GM12878 (cell line): ENCODE results near the gene PCLO. TPM values are rescaled to one million over a fixed set of nuclear protein-coding genes. Genes with fewer than 3 reads are reported as not detected.

ENCODE experiments used
- ATAC-seq: fragments of 200-7000 bp; cut with Tn5 transposase; 3 replicates; pipeline ENCODE4 v1.9.1; 2020; ENCODE audit warnings: mild to moderate bottlenecking, moderate library complexity
- BruUV-seq: library from RNA; stranded (reverse); fragments of 400-500 nt; replicated peaks from 2 replicates; lab custom pipeline; 2021; lab: Mats Ljungman, UMichigan
- CTCF ChIA-PET: fragments of 300-600 bp; sonication (Branson Sonifier 250); formaldehyde crosslinking; extraction: SDS; loops from one replicate; lab custom pipeline; 2021; ENCODE audit warnings: inconsistent platforms; lab: Yijun Ruan, JAX
- POLR2A ChIA-PET: fragments of 350-600 bp; formaldehyde crosslinking; extraction: SDS; loops from one replicate; lab custom pipeline; 2021; ENCODE audit warnings: inconsistent platforms; lab: Charles Lee
- RAD21 ChIA-PET: fragments of 300-600 bp; sonication (Branson Sonifier 250); formaldehyde crosslinking; loops from one replicate; lab custom pipeline; 2023; ENCODE audit warnings: antibody characterized with exemption; ENCODE audit not compliant: unreplicated experiment; lab: Charles Lee
- SMC1A ChIA-PET: fragments of 300-600 bp; sonication (Branson Sonifier 250); formaldehyde crosslinking; loops from one replicate; lab custom pipeline; 2023; ENCODE audit not compliant: unreplicated experiment, uncharacterized antibody; lab: Charles Lee
- DNase-seq: peaks from one replicate; pipeline ENCODE4 v3.0.0-alpha.2; 2011; ENCODE audit warnings: low read depth, low spot score
- FAIRE-seq: peaks from 3 replicates; lab custom pipeline; 2011; peaks lifted over from hg19 to GRCh38; lab: Jason Lieb, UNC
- H2AFZ ChIP-seq: 2 replicates; pipeline ENCODE4 v1.6.0; 2011; ENCODE audit warnings: low read depth, low read length, control low read depth; ENCODE audit not compliant: control insufficient read depth
- H3K27ac ChIP-seq: 2 replicates; pipeline ENCODE4 v1.5.1; 2011; ENCODE audit warnings: control low read depth; ENCODE audit not compliant: control insufficient read depth, insufficient read depth
- H3K27me3 ChIP-seq, 2 experiments: replicated peaks in 1 of 2; 2 replicates each; pipeline versions ENCODE4 v1.6.0 to v1.6.1; 2011; ENCODE audit warnings: low read length in 1 of 2; ENCODE audit not compliant: control insufficient read depth in 2 of 2, insufficient read depth in 2 of 2
- H3K36me3 ChIP-seq, 2 experiments: 2 replicates each; pipeline ENCODE4 v1.5.1; 2011; ENCODE audit warnings: low read length in 1 of 2; ENCODE audit not compliant: control insufficient read depth in 2 of 2, insufficient read depth in 2 of 2
- H3K4me1 ChIP-seq: 2 replicates; pipeline ENCODE4 v1.6.1; 2011; ENCODE audit warnings: mild to moderate bottlenecking, low read length, moderate library complexity, mixed read lengths; ENCODE audit not compliant: control insufficient read depth, insufficient read depth
- H3K4me2 ChIP-seq: 2 replicates; pipeline ENCODE4 v1.6.0; 2011; ENCODE audit warnings: control low read depth; ENCODE audit not compliant: control insufficient read depth, insufficient read depth
- H3K4me3 ChIP-seq: fragments of 200-600 bp; sonication (generic); 2 replicates; pipeline ENCODE4 v1.5.1; 2016
- H3K79me2 ChIP-seq: 2 replicates; pipeline ENCODE4 v1.6.0; 2011; ENCODE audit warnings: low read length; ENCODE audit not compliant: control insufficient read depth, insufficient read depth
- H3K9ac ChIP-seq: 2 replicates; pipeline ENCODE4 v1.8.0; 2011; ENCODE audit warnings: low read length, control low read depth, mixed read lengths; ENCODE audit not compliant: control insufficient read depth, insufficient read depth
- H3K9me3 ChIP-seq: replicated peaks from 3 replicates; pipeline ENCODE4 v1.5.1; 2011; ENCODE audit warnings: mild to moderate bottlenecking, low read length; ENCODE audit not compliant: control insufficient read depth, insufficient read depth
- H4K20me1 ChIP-seq: 2 replicates; pipeline ENCODE4 v1.6.0; 2011; ENCODE audit not compliant: control insufficient read depth, insufficient read depth
- WGBS: methylation state at CpG from one replicate; pipeline ENCODE4 v1.1.6; 2016; ENCODE audit warnings: low lambda C conversion rate; ENCODE audit not compliant: insufficient replicate concordance, insufficient coverage; ENCODE audit errors: missing lambda C conversion rate; 5-methylcytosine and 5-hydroxymethylcytosine counted together
- in situ Hi-C: fragments of 300-500 bp; cut with MboI; formaldehyde crosslinking; loops from 9 replicates; pipeline ENCODE4 v1.14.3; 2018; ENCODE audit warnings: mixed read lengths
- intact Hi-C: fragments of 100-400 bp; cut with micrococcal nuclease; formaldehyde crosslinking; loops from one replicate; pipeline ENCODE4 v1.14.2; 2022; ENCODE audit not compliant: unreplicated experiment
- polyA plus RNA-seq, 11 experiments: library from polyadenylated mRNA; depleted of rRNA in 4 of 11; unstranded in 6 of 11; stranded (reverse) in 5 of 11; fragments of >200 nt; fragmentation: Nextera tagmentation in 4 of 11; fragmentation: Illumina TruSeq in 1 of 11; extraction: Ambion mirVana in 4 of 11; extraction: Trizol in 1 of 11; gene quantifications; 1 replicate in 1 of 11; 2 replicates in 10 of 11; pipeline versions ENCODE4 v1.2.1 to v1.2.3, GENCODE V29; 2011 to 2016; ENCODE audit warnings: inconsistent platforms in 2 of 11, missing spikeins in 2 of 11, low read depth in 1 of 11
- total RNA-seq, 4 experiments: library from RNA; depleted of rRNA in 3 of 4; stranded (reverse); fragments of >200 nt in 3 of 4; fragmentation: Illumina TruSeq in 1 of 4; extraction: Trizol in 1 of 4; gene quantifications; 2 replicates each; pipeline versions ENCODE4 v1.2.1 to v1.2.3, GENCODE V29; 2013 to 2021
- TF ChIP-seq, protein P1 (sequence below): fragments of 450-650 bp; IDR thresholded peaks from 2 replicates; pipeline ENCODE4 v1.6.1; 2017; ENCODE audit warnings: borderline replicate concordance
- TF ChIP-seq, protein P2 (sequence below), 3 experiments: IDR thresholded peaks in 2 of 3; conservative IDR thresholded peaks in 1 of 3; 2 replicates each; pipeline ENCODE4 v1.5.1; 2011; ENCODE audit warnings: low read depth in 3 of 3, low read length in 3 of 3, mild to moderate bottlenecking in 3 of 3, control low read depth in 2 of 3, moderate library complexity in 2 of 3, inconsistent platforms in 1 of 3, mixed read lengths in 1 of 3; ENCODE audit not compliant: control insufficient read depth in 2 of 3, insufficient read depth in 1 of 3; ENCODE audit errors: extremely low read depth in 1 of 3

Gene PCLO
- total and polyA plus RNA-seq, 10 of the 15 experiments (the other 5 are each of a cell fraction or from before 2014, with no cell fraction given): 0.01 to 0.08 (median 0.03) TPM; not detected in 6

DNA sequence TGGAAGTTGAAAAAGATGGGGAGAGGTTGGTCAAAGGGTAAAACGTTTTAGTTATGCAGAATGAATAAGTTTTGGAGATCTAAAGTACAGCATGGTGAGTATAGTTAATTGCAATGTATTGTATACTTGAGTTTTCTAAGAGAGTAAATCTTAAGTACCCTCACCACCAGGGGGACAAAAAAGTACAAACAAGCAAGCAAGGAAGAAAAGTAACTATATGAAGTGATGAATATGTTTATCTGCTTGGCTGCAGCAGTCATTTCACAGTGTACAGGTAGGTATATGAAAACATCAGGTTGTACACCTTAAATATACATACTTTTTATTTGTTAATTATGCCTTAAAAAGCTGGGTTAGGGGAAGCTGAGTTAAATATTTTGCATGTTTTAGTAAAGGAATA, 157.3 kb downstream of the PCLO start:
- TF ChIP-seq, protein P1, sequence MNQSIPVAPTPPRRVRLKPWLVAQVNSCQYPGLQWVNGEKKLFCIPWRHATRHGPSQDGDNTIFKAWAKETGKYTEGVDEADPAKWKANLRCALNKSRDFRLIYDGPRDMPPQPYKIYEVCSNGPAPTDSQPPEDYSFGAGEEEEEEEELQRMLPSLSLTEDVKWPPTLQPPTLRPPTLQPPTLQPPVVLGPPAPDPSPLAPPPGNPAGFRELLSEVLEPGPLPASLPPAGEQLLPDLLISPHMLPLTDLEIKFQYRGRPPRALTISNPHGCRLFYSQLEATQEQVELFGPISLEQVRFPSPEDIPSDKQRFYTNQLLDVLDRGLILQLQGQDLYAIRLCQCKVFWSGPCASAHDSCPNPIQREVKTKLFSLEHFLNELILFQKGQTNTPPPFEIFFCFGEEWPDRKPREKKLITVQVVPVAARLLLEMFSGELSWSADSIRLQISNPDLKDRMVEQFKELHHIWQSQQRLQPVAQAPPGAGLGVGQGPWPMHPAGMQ: no peak
- TF ChIP-seq, protein P2, sequence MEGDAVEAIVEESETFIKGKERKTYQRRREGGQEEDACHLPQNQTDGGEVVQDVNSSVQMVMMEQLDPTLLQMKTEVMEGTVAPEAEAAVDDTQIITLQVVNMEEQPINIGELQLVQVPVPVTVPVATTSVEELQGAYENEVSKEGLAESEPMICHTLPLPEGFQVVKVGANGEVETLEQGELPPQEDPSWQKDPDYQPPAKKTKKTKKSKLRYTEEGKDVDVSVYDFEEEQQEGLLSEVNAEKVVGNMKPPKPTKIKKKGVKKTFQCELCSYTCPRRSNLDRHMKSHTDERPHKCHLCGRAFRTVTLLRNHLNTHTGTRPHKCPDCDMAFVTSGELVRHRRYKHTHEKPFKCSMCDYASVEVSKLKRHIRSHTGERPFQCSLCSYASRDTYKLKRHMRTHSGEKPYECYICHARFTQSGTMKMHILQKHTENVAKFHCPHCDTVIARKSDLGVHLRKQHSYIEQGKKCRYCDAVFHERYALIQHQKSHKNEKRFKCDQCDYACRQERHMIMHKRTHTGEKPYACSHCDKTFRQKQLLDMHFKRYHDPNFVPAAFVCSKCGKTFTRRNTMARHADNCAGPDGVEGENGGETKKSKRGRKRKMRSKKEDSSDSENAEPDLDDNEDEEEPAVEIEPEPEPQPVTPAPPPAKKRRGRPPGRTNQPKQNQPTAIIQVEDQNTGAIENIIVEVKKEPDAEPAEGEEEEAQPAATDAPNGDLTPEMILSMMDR (IDR thresholded peaks at IDR 0.05 in 2 of 3, conservative IDR thresholded peaks at IDR 0.05 in 1 of 3; ENCODE audit: control insufficient read depth in 2 of 3, extremely low read depth in 1 of 3, insufficient read depth in 1 of 3, low read depth in 3 of 3, low read length in 3 of 3): peak in 1 of 3 experiments; percentile 13; a peak in 1 of 6 replicates
- intact Hi-C loops (no loop called here), in situ Hi-C loops (no loop called here)
- no peak overlapping the region for H2AFZ ChIP-seq
- no peaks in the 10 kb centered on the region for H4K20me1 ChIP-seq
- POLR2A ChIA-PET: no interaction called here
- no peak for DNase-seq
- no peak for FAIRE-seq
- WGBS: 6% methylated on average over 1 of the region's 1 CpG
- CTCF ChIA-PET: interaction anchor here (0.7 kb wide), 1 partner anchor 17 kb away, joined by 3 read pairs; no protein-coding TSS in a partner anchor
- no peaks in the 10 kb centered on the region for H3K79me2 ChIP-seq
- no peaks in the 10 kb centered on the region for H3K36me3 ChIP-seq
- RAD21 ChIA-PET: no interaction called here
- H3K27ac ChIP-seq: no peak overlapping the region
- H3K9ac ChIP-seq: no peak overlapping the region
- H3K27me3 ChIP-seq: no peaks in the 10 kb centered on the region
- no peak for ATAC-seq
- H3K4me2 ChIP-seq: no peak overlapping the region
- no peak overlapping the region for H3K4me3 ChIP-seq
- SMC1A ChIA-PET: interaction anchor here (1.0 kb wide), 1 partner anchor 8 kb away, joined by 3 read pairs; no protein-coding TSS in a partner anchor
- no TSS peak for BruUV-seq
- no peaks in the 10 kb centered on the region for H3K9me3 ChIP-seq
- H3K4me1 ChIP-seq: no peaks in the 10 kb centered on the region
